Hematopoietic multipotent progenitor cell treated with erythropoietin and hydrocortisone succinate and interleukin-3 and kit ligand, for 17 days (in vitro differentiated cells): ENCODE data around the gene MTHFD2.
"Not testable (repeated sequence)": the region's sequence is repeated elsewhere in the genome, so short reads cannot be mapped to it uniquely, and the experiment has no call there.

Source experiments
- DNase-seq: peaks from one replicate; pipeline ENCODE4 v3.0.0-alpha.2; 2015; ENCODE audit warnings: low spot score

MTHFD2 gene

DNA sequence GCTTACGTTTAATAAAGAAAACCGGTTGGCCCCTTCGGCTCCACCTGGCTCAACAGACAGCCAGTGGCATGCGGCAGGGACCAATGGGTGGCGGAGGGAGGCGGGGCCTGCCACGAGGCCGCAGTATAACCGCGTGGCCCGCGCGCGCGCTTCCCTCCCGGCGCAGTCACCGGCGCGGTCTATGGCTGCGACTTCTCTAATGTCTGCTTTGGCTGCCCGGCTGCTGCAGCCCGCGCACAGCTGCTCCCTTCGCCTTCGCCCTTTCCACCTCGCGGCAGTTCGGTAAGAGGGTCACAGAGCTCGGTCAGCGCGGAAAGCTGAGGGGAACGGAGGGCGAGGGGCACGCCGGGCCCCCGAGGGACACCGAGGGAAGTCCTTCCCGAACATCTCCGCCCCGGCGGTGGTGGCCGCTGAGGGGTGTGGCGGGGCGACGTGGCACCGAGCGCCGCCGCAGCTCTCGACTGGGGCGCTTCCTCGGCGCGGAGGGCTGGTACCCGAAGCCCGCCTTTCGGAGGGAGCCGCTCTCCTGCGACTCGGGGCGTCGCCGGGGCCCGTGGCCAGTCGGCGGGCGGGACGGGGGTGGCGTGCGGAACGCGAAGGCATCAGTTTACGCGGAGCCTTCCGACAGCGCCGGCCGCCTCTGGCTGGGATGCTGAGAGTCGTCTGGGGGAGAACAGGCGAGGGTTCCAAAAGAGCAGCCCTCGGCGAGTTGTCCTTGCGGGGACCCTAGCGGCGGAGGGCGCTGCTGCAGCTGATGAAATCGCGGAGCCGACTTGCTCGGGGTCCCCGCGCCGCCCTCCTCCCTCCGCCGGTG, at the start of gene MTHFD2:
TSS of gene MTHFD2 (plus strand) at position 155 of the 814 bp plus-strand sequence. CDS start at position 182, 27 bp downstream.
- peak; percentile 80 for DNase-seq

DNA sequence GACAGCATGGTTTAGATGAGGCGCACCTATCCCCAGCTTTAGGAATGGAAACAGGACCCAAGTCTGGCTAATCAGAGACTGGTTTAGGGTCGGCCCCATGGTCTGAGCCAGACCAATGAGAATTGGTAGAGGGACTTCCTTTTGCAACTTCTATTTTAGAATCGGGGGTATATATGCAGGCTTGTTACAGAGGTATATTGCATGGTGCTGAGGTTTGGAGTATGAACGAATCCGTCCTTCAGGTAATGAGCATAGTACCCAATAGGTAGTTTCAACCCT, 49.2 kb upstream of the MTHFD2 start:
- no peak for DNase-seq

DNA sequence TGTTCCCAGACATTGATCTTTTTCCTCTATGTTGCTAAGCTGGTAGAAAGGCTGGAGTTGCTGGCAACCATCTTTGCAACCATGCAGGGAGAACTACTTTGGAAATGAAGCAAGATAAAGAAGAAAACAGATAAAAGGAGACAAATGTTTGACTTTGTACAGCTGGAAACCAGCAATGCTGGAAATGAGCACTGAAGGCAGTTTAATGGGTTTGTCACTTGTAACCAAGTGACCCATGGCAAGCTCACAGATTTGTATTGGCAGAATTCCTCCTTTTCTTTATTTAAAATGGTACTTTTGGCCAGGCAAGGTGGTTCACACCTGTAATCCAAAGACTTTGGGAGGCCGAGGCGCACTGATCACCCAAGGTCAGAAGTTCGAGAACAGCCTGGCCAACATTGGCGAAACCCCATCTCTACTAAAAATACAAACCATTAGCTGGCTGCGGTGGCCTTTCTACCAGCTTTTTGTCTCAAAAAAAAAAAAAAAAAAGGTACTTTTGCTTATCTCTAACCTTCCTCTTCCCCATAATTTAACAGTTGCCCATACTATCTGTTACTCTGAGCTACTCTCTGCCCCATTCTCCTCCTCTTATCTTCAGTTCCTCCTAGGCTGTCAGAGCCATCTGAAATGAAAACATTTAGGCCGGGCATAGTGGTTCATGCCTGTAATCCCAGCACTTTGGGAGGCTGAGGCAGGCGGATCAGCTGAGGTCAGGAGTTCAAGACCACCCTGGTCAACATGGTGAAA, 48.7 kb upstream of the MTHFD2 start:
- no peak for DNase-seq

DNA sequence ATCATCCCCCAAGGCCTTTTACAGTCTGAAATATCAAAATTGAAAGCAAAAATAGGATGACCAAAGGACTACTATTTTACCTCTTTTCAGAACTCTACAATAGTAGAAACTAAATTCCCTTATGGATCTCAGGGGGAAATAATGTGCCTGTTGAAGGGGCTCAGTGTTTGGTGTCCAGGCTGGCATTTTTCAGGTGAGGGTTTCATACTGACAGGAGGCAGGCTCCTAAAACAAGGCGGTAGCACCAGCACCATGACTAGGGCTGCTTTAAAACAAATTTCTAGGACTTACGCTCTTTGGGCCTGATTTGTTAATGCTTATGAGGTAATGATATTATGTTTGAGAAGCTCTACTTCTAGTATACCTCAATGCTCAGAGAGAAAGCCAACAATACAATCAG, 45.5 kb upstream of the MTHFD2 start:
- no peak for DNase-seq

DNA sequence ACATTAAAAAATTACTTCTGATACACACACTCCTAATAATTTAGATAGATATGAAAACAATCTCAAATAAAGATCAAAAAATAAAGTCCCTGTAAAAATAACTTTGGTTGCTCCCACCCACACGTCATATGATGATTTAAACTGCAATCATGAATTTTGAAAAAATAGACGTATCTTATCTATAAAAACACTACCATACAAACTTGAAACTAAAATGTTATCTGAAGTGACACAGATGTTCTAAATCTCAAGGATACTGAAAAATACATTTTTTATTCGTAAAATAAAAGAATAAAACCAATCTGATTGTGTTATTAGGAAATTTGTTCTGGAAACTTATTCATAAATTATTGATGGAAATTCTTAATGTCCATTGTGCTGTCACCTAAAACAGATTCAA, 42.6 kb upstream of the MTHFD2 start:
- no peak for DNase-seq

DNA sequence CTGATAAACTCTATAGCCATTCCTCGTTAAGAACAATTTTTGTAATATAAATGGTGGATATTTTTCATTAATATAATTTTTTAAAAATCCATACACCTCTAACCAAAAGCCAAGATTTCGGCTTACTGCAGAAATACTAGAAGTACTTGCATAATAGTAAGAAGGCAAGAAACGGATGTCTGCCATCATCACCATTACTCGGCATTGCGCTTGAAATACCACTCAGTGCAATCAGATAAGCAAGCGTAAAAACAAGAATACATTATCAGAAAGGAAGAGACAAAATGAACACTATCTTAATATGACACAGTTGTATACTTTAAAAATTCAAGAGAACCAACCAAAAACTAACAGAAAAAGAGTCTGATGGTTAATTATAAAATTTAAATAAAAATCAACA, 35.5 kb upstream of the MTHFD2 start:
- no peak for DNase-seq

DNA sequence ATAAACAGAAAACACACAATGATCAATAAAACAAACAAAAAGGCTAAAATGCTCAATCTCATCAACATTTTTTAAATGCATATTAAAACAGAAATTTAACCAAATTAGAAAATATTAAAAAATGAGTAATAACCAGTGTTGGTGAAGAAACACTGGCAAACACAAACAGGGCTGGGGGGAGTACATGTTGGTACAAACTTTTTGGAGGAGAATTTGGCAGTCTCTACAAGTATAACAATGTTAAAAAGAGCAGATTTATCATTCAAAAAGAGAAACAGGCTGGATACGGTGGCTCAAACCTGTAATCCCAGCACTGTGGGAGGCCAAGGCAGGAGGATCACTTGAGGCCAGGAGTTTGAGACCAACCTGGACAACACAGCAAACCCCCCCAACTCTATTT, 33.7 kb upstream of the MTHFD2 start:
- DNase-seq = no peak

DNA sequence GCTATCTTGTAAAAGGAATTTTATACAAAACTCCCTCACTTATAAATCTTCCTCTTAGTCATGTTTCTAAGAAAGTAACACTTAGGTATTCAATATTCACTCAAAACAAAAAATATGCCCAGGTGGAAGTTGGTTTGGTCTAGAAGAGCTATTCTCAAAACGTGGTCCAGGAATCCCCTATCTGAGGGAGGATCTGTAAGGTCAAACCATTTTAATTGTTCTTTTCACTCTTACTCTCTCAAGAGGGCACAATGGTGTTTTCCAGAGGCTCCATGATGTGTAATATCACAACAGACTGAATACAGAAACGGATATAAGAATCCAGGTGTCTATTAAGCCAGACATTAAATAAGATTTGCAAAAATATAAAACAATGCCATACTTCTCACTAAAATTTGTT, 29.7 kb upstream of the MTHFD2 start:
- DNase-seq = no peak

DNA sequence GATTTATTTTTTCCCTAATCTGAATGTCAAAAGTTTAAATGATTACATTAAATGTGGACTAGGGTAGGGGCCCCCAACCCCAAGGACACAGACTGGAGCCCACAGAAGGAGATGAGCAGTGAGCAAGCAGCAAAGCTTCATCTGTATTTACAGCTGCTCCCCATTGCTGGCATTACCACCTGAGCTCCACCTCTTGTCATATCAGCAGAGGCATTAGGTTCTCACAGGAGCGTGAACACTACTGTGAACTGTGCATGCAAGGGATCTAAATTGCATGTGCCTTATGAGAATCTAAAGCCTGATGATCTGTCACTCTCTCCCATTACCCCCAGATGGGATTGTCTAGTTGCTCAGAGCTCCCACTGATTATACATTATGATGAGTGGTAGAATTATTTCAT, 23.5 kb upstream of the MTHFD2 start:
- DNase-seq = no peak

DNA sequence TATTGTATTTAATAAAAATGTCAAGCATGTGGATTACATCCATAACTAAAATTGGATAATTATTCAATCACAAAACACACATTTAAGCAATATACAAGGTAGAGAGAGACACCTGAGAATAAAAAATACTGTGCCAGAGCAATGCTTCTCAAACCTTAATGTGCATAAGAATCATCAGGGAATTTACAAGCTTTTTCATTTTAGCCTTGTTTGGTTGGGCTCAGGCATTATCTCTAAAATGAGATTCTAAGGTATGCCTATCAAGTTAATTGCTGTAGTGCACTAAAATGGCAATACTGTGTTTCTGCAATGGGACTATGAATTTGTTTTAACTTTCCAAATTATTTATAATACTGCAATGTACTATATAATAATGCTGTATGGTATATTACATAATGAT, 20.7 kb upstream of the MTHFD2 start:
- no peak for DNase-seq

DNA sequence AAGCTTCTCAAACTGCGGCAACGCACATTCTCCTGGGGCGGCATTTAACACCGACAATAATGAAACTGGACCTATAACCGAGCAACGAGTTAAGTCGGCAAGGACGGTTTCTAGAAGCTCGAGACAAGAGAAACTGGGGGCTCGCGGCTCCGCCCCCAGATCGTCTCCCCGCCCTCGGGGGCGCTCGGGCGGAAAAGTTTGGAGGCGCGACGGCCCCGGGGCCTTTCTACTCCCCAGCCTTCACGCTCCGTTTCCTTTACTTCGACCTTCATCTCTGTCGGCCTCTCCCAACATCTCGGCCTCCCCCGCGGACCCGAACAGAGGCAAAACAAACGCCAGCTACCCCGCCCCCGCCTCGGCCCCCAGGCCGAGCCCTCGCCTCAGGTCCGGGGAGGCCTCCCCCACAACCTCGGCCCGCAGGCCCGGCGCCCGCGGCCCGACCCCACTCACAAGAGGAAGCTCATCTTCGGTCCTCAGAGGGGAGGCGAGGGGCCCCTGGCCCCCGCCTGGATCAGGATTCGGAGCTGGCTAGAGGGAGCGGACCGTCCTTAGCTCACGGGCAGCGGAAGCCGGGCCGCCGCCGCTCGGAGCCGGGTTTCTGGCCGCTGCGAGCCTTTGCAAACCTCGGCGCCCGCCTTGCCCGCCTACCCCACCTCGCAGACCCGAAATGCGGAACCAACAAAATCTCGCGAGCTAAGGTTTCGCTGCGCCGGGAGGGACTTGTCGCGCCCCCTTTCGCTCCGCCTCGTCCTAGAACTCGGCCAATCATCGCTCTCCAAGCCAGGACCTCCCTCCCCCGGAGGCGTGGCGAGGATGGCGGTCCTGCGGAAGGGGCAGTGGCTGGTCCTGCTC, 20.0 kb upstream of the MTHFD2 start, which contains the start of gene MOB1A:
TSS of gene MOB1A (minus strand) at position 669 of the 852 bp plus-strand sequence. CDS start at position 464, 205 bp downstream.
- peak; percentile 98 for DNase-seq

DNA sequence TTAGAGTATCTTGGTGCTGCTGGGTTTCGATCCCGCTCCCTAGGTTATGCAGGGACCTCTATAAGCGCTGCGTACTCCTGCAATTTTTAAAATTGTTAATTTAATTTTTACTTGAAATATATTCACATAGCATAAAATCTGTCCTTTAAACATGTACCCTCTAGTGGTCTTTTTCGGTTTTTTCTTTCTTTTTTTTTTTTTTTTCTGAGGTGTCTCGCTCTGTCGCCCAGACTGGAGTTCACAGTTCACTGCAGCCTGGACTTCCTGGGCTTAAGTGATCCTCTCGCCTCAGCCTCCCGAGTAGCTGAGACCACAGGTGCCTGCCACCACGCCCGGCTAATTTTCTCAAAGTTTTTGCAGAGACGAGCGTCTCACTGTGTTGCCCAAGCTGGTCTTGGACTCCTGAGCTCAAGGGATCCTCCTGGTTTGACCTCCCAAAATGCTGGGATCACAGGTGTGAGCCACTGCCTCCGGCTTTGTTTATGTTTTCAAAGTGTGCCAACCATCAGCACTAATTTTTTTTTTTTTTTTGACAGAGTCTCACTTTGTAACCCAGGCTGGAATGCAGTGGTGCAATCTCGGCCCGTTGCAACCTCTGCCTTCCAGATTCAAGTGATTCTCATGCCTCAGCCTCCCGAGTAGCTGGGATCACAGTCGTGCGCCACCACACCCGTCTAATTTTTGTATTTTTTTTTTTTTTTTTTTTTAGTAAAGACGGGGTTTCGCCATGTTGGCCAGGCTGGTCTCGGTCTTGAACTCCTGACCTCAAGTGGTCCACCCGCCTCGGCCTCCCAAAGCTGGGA, 19.2 kb upstream of the MTHFD2 start:
- no peak for DNase-seq

DNA sequence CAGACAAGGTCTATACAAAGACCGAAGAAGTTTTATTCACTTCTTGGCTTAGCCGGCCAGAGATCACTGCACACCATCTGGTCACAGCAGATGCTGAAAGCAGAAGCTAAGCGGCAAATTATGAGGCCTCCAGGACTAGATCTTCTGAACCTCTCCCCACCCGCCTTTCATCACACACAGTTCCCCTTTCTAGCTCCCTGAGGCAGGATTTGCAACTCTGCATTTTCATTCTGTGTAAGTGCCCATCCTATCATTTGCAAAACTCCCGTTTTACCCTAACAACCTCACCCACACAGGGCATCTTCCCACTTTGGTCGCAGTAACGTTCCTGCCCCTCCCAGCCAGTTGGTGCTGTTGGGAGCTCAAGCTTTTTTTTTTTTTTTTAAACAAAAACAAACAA, 16.7 kb upstream of the MTHFD2 start:
- no peak for DNase-seq

DNA sequence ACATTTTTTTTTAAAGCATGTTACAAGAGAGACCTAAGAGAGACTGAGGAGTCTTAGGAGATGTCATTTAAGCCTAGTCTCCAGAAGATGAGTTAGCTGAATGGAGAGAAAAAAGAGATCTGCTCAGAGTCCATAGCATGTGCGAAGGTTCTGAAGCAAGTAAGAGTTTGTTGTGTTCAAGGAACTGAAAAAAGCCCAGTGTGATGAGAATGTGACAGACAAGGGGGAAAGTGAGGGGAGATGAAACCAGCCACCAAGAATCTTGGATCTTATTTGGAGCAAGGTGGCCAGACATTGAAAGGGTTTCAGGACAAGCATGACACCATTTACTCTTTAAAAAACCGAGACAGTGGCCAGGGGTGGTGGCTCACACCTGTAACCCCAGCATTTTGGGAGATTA, 14.5 kb upstream of the MTHFD2 start:
- DNase-seq = no peak

DNA sequence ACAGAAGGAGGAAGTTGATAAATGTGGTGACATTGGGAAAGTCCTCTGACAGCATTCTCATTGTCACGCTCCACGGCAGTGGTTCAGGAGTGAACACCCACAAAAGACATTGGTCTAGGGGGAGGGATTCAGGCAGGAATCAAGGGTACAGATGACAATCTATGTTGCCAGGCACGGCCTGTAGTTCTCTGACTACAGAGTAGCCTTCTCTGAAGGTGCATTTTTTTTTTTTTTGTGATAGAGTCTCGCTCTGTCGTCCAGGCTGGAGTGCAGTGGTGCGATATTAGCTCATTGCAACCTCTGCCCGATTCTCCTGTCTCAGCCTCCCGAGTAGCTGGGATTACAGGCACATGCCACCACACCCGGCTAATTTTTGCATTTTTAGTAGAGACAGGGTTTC, 12.4 kb upstream of the MTHFD2 start:
- DNase-seq = no peak

DNA sequence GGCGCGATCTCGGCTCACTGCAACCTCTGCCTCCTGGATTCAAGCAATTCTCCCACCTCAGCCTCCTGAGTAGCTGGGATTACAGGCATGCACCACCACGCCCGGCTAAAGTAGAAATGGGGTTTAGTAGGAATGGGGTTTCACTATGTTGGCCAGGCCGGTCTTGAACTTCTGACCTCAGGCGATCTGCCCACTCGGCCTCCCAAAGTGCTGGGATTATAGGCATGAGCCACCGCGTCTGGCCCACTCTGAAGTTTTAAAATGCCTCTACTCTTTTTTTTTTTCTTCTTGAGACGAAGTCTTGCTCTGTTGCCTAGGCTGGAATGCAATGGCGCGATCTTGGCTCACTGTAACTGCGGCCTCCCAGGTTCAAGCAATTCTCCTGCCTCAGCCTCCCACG, 11.7 kb upstream of the MTHFD2 start:
- not testable (repeated sequence) for DNase-seq

DNA sequence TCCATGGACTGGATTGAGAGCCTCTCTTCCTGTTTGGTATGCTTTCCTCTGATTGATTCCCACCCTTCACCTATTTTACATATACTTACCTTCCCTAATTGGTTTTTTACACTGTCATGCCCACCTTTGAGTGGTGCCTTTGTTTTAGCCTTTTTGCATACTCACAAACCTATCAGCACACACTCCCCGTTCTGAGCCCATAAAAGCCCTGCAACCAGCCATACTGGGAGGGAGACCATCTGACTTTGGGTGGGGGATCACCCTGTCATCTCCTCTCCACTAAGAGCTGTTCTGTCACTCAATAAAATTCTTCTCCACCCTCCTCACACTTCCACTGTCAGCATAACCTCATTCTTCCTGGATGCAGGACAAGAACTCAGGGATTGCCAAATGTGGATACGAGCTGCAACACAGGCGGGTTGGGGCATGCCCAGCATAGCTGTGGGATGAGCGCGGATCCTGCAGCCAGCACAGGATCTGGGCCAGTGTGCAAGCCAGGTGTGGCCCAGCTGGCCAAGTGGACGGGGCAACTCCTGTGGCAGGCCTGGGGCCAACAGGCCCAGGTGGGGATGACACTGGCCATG, 10.3 kb upstream of the MTHFD2 start:
- DNase-seq = no peak

DNA sequence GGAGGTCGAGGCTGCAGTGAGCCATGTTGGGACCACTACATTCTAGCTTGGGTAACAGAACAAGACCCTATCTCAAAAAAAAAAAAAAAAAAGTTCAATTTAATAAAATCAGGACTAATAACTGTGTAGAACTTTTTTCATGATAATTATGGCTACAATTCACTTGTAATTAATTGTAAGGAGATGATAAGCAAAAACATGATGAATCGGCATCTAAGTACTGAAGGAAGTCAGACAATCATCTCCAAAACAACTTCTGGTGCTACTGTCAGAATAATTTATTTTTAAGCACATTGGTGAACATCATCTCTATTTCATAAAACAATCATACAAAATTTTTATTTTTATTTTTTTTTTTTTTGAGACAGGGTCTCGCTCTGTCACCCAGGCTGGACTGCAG, 9.7 kb upstream of the MTHFD2 start:
- no peak for DNase-seq

DNA sequence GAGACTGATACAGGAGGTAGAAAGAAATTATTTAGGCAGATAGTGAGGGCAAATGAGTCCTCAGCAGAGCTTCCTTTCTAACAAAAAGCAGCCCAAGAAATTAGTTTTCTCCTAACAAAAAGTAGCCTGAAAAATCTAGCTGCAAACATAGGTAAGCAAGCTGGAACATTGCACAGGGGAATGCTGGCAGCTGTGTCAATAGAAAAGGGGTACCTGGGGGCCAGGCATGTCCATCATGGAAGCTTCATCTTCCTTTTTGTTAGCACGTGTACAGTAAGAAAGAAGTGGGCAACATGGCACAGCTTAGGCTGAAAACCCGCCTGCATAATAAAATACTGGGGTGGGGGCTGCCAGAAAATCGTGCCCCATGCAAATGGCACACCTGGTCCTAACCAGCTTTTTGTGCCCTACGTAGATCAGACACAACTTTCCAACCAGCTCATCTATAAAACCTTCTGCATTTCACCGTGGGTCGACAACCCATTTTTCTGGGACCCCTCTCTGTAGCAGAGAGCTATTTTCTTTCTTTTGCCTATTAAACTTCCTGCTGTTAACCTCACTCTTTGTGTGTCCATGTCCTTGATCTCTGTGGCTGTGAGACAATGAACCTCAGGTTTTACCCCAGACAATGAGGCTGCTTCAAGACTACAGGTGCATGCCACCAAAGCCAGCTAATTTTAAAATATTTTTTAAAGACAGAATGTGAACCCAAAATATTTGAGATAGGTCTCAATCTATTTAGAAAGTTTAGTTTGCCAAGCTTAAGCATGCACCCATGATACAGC, 6.6 kb upstream of the MTHFD2 start:
- no peak for DNase-seq

DNA sequence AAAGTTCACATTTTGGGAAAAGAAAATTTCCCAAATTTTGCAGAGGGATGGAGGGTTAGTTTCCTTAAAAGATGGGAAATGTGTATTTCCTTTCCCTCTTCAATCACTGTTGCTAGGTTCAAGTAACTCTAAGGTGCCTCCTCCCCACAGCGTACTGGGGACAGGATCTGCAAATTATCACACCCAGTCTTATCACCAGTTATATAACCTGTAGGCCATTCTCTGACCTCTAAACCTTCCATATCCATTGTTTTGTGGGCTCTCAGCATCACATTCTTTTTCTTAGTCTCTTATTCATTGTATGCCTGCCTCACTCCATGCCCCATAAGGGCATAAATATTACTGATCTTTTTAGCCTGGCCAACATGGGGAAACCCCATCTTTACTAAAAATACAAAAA, 3.6 kb upstream of the MTHFD2 start:
- DNase-seq = no peak

DNA sequence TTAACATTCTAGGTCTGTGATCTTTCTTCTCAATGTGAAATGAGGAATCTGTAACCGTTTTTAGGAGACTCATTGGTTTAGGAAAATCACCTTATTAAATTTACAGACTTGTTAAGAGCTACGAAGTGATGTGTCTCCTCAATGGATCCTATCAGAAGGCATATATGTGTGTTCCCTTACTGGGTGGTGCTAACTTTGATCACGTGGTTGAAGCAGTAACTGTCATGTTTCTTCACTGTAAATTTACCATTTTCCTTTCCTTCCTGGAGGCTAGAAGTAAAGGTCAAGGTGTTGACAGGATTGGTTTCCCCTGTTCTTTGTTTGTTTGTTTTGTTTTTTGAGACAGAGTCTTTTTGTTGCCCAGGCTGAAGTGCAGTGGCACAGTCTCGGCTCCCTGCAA, 1.4 kb upstream of the MTHFD2 start:
- DNase-seq = no peak
